ENCODE data around the gene COG1.

DNA sequence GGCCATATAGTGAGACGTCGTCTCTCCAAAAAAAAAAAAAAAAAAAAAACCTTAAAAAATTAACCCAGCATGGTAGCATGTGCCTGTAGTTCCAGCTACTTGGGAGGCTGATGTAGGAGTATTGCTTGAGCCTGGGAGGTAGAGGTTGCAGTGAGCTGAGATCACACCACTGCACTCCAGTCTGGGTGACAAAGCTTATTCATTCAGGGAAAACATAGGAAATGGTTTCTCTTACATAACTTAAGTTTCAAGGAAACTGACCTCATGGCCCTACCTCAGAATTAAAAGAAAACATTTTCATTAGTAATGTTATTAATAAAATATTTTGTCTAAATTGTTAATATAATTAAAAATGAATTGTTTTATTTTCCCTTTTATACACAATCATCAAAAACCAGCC, 31.4 kb downstream of the COG1 start:
- no peak for TF ChIP-seq CTCF (IDR thresholded peaks at IDR 0.05; ENCODE audit: low read length)
- TF ChIP-seq EZH2 (IDR thresholded peaks at IDR 0.05; ENCODE audit: borderline replicate concordance, low read length): no peak

Measured in OCI-LY1 (cell line).